ENCODE data around the gene SEC24D.
"Not testable (repeated sequence)": the region's sequence is repeated elsewhere in the genome, so short reads cannot be mapped to it uniquely, and the experiment has no call there.

The SEC24D gene

DNA sequence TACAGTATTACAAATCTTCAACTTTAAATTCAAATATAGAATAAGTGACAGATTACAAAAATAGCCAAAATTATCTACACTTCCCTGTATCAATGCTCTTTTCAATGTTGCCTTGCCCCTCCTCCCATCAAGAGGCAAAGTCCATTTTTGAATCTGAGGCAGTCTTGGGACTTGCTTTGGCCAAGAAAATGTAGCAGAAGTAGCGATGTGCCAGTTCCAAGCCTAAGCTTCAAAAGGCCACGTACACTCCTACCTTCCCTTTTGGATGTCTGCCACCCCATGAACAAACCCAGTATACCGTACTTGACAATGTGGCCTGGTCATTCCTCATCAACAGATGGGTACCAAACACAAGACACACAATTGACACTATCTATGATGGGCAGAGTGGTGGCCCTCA, 24.1 kb downstream of the SEC24D start:
- no peak for DNase-seq (ENCODE audit: low read depth)

DNA sequence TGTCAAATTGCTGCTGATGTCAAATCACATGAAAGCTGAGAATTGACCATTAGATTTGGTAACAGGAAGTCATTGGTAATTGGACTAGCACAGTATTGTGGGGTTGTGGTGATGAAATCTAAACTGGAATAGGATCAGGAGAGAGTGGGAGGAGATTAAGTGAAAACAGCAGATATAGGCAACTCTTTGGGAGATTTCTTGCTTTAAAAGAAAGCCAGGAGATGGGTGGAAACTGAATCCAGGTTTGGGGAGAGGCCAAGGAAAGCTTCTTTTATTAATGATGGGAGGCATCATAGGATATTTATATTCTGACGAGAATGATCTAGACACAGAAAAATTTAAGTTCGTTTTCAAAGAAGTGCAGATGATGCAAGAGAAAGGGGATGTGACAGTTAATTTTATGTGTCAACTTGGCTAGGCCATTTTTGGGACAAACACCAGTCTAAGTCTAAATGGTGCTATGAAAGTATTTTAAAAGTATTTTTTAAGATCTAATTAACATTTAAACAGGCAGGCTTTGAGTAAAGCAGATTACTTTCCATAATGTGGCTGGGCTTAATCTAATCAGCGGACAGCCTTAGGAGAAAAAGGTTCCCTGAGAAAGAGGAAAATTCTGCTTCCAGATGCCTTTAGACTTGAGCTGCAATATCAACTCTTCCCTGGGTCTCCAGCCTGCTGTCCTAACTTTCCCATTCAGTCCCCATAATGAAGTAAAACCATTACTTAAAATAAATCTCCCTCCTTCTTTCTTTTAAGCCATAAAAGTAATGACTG, 24.7 kb downstream of the SEC24D start:
- DNase-seq (ENCODE audit: low read depth) = no peak

DNA sequence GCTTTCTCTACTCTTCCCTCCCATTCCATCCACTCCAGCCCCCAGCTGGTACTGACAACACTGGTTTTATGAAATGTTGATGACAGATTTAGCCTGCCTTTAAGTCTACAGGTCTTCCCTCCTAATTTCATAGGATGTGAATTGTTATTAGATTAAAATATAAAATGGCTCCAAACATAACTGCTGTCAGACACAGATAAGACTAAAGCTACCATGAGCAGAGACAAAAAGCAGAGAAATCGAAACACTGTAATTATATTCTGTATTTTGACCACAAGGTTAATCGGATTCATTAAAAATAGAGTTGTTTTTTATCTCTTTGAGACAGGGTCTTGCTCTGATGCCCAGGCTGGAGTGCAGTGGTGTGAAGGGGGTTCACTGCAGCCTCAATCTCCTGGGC, 28.3 kb downstream of the SEC24D start:
- DNase-seq (ENCODE audit: low read depth) = no peak

DNA sequence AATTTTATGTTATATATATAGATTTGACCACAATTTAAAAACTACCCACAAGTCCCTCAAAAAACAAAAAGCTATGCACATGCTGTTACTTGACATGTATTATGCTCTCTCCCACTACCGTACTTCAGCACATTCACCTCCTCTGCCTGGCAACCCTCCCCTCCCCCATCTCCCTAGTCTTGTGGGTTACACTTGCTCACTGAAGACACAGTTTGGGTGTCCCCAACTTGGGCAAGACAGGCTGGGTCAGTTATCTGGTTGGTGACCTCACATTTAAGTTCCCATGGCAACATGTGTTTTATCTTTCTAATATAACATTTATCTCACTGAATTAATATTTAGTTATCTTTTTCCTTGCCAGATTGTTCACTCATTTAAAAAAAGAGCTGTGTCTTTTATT, 32.7 kb downstream of the SEC24D start:
- no peak for DNase-seq (ENCODE audit: low read depth)

DNA sequence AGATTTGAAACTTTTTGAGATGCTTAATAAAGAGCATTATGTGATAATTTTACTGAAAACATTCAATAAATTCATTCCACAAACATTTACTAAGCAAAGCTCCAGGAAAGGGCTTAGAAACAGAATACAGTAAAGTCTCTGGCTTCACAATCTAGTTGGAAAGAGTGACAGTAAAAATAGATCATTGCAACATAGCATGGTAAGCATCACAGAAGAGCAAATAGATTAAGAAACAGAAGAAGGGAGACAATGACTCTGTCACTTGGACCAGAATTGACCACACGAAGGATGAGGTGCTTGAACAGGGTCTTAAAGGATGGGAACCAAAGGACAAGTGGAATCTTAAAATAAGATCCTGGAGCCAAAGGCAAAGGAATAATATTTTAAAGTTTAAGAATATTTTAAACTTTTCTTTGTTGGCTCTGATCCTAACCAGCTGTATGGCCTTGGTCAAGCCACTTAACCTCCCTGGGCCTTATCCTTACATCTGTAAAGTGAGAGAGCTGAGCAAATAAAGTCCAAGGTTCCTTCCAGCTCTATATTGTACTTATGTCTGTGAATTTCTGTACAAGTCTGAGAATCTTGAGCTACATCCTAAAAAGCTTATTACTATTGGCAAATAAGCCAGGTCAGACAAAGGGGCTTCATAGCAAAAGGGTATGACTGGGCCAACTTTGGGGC, 33.9 kb downstream of the SEC24D start:
- DNase-seq (ENCODE audit: low read depth) = no peak

DNA sequence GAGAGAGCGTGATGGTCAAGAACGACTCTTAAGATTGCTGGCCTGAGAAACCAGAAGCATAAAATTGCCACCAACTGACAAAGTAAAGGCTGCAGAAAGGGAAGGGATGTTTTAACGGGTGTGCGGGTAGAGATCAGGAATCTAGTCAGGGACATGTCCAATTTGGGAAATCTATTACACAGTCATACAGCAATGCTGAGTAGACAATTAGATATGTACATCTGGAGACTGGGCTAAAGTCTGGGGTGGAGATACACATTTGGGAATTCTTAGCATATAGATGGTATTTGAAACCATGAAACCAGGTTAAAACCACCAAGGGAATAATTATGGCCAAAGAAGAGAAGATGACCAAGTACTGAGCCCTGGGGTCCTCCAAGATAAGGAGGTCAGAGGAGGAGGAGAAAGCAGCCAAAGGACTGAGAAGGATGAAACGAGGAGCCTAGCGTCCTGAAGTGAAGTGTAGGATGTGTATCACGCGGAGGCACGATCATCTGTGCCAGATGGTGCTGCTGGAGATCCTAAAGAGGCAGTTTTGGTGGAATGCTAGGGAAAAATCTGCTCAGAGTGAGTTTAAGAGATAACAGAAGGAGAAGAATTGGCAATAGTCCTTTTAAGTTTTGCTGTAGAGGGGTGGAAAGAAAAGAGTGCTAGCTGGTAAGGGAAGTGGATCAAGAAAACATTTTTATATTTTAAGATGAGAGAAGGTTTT, 36.5 kb downstream of the SEC24D start:
- DNase-seq (ENCODE audit: low read depth) = no peak

DNA sequence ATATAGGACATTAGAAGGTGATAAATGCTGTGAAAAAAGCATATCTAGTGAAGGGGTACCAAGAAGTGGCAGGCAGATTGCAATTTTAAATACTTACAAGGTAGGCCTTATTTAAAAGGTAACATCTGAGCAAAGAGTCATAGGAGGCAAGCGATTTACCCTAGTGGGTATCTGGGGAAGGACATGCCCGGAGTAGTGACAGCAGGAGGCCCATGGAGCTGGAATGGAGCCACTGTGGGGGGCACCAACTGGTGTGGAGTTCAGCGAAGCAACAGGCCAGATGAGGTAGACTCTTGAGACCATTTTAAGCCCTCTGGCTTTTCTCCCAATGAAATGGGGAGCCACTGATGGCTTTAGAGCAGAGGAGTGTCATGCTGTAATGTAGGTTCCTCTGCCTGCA, 37.3 kb downstream of the SEC24D start:
- no peak for DNase-seq (ENCODE audit: low read depth)

DNA sequence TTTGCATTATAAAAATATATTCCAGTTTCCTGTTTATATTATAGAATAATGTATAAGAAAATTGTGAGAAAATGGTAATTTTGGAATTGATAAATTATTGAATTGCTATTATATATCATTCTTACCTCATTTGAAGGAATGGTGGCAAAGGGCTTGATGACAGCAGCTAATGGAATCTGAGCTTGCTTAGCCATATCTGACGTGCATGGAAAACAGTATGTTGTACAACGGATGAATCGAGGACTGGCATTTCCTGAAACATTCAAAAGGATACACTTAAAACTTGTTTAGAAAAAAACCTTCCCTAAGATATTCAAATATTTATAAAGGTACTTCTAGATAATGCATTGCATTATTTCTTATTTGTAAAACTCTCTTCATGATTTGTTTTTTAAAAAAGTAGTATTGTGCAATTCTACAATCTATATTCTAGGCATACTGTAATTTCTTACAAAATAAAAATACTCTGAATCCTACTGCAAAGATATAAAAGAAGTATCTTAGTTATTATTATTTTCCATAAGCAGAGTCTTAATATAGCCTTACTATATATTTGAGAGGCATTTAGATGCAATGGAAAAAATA, 38.3 kb downstream of the SEC24D start:
- DNase-seq (ENCODE audit: low read depth) = no peak

DNA sequence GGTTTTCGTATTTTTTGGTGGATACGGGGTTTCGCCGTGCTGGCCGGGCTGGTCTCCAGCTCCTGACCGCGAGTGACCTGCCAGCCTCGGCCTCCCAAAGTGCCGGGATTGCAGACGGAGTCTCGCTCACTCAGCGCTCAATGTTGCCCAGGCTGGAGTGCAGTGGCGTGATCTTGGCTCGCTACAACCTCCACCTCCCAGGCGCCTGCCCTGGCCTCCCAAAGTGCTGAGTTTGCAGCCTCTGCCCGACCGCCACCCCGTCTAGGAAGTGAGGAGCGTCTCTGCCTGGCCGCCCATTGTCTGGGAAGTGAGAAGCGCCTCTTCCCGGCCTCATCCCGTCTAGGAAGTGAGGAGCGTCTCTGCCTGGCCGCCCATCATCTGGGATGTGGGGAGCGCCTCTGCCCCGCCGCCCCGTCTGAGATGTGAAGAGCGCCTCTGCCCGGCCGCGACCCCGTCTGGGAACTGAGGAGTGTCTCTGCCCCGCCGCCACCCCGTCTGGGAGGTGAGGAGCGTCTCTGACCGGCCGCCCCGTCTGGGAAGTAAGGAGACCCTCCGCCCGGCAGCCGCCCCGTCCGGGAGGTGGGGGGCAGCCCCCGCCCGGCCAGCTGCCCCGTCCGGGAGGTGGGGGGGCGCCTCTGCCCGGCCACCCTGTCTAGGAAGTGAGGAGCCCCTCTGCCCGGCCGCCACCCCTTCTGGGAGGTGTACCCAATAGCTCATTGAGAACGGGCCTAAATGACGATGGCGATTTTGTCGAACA, 44.1 kb downstream of the SEC24D start:
- DNase-seq (ENCODE audit: low read depth) = not testable (repeated sequence)

DNA sequence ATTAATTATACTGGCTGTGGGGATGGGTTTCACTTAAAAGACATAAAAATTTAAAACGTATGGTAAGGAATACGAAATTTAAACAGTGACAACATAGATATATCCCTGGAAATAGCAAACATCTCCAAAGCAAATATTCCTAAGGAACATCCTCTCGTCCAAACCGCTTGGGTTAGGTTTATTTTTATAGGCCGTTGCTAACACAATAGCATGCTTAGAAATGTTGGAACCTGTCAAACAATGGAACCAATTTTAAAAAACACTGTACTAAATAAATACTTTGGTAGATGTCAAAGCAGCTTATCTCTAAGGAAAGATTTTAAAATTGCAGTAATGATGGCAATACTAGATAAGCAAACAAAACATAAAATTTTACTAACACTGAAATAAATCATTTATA, 45.4 kb downstream of the SEC24D start:
- DNase-seq (ENCODE audit: low read depth) = no peak

DNA sequence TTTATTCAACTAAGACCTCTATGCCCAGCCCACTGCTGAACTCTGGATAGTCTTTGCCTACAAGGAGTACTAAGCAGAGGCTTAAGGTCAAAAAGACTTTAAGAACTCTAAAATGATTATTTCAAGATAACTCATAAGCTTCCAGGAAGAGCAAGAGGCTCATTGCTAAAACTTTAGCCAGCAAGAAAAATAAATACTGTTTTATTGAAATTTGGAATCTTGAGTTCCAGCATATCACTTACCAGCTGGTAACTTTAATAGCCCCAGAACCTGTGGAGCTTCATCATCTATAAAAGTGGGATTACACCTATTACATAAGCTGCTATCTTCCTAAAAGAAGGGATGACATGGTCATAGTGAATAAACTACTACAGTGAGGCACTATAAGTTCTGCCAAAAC, 47.0 kb downstream of the SEC24D start:
- DNase-seq (ENCODE audit: low read depth) = no peak

DNA sequence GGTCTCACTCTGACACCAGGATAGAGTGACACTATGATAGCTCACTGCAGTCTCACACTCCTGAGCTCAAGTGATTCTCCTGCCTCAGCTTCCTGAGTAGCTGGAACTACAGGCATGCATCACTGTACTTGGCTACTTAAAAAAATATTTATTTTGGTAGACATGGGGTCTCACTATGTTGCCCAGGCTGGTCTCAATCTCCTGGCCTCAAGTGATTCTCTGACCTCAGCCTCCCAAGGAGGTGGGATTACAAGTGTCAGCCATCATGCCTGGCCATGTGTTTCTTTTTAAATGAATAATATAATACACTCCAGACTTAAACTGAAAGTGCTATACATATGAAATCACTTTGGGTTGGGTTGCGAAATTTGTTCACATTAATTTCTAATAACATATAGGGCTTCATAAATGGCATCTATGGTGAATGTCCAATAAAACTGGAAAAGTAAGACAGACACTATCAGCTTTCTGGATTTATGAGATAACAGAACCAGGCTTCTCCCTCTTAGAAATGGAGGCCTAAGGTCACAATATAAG, 48.0 kb downstream of the SEC24D start:
- no peak for DNase-seq (ENCODE audit: low read depth)

DNA sequence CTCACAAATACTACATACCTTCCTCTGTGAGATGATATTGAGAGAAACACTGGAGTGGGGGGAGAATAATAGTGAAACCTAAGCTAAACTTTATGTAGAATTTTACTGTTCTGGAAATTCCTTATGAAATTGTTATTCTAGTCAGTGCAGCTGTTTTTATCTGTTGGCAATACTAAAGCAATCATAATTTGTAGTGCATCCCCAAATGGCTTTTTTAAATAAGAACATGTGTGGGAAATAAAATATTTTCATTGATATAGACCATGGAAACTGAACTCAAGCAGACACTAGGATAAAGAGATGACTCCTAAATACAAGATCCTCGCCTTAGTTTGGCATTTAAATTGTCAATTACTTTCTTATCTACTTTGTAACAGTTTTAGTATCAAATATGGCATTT, 51.1 kb downstream of the SEC24D start:
- no peak for DNase-seq (ENCODE audit: low read depth)

DNA sequence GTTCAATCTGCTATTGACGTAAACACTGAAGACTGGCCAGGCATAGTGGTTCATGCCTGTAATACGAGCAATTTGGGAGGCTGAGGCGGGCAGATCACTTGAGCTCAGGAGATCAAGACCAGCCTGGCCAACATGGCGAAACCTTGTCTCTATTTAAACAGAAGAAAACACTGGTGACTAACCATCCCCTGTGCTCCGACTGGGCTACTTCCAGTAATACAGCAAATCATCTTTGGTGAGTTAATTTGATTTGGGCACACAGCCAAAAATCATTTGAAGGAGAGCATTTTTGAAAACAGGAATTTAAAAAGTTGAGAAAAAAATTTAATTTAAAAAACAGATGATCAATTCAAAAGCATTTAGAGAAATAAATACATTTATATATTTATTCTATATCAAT, 52.0 kb downstream of the SEC24D start:
- DNase-seq (ENCODE audit: low read depth) = no peak

DNA sequence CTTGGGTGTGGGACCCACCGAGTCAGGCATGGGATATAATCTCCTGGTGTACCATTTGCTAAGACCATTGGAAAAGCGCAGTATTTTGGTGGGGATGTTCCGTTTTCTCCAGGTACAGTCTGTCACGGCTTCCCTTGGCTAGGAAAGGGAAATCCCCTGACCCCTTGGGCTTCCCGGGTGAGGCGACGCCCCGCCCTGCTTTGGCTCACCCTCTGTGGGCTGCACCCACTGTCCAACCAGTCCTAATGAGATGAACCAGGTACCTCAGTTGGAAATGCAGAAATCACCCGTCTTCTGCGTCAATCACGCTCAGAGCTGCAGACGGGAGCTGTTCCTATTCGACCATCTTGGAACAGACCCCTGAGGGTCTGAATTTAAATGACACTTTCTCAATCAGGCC, 53.0 kb downstream of the SEC24D start:
- DNase-seq (ENCODE audit: low read depth) = not testable (repeated sequence)

DNA sequence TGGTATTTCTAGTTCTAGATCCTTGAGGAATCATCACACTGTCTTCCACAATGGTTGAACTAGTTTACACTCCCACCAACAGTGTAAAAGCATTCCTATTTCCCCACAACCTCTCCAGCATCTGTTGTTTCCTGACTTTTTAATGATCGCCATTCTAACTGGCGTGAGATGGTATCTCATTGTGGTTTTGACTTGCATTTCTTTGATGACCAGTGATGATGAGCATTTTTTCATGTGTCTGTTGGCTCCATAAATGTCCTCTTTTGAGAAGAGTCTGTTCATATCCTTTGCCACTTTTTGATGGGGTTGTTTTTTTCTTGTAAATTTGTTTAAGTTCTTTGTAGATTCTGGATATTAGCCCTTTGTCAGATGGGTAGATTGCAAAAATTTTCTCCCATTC, 58.3 kb downstream of the SEC24D start:
- DNase-seq (ENCODE audit: low read depth) = not testable (repeated sequence)

DNA sequence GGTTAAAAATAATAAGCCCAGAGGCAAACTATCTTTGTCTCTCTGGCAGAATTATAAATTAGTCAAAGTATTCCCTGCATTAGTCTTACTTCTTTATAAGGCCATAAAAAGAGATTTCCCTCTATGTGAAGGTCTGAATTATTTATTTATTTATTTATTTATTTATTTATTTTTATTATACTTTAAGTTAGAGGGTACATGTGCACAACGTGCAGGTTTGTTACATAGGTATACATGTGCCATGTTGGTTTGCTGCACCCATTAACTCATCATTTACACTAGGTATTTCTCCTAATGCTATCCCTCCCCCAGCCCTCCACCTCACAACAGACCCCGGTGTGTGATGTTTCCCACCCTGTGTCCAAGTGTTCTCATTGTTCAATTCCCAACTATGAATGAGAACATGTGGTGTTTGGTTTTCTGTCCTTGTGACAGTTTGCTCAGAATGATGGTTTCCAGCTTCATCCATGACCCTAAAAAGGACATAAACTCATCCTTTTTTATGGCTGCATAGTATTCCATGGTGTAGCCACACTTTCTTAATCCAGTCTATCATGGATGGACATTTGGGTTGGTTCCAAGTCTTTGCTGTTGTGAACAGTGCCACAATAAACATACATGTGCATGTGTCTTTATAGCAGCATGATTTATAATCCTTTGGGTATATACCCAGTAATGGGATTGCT, 58.8 kb downstream of the SEC24D start:
- DNase-seq (ENCODE audit: low read depth) = not testable (repeated sequence)

DNA sequence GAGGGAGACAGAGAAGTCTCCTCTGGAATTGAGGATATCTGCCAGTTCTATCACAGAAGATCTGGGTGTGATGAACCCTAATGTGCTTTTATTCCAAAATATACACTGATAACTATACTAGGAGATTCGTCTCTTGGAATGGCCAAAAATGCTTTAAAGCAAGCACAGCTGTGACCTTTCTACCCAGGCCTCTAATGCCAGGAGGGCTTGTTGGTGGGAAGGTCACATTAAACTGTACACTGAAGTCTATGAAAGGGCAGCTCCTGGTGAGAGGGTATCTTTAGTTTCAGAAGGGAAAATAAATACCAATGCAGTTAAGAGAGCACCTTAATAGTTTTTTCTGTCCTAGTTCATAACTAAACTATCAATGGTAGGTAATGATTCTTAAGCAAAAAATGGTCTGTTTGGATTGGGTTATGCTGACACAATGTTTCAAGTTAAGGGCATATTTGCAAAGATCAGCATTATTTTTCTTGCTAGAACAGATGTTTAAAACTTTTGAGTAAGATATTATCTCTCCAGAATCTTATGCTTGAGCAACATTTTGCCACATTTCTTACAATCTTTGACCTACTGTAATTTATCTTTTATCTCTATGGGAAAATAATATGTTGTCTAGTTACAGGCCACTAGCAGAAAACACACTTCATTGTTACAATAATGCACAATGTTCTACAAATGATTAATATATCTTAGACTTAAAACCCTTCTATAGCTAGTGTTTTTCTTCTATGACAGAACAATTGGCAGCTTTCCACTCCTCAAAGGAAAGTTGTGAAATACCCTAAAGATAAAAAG, 59.6 kb downstream of the SEC24D start:
- no peak for DNase-seq (ENCODE audit: low read depth)

DNA sequence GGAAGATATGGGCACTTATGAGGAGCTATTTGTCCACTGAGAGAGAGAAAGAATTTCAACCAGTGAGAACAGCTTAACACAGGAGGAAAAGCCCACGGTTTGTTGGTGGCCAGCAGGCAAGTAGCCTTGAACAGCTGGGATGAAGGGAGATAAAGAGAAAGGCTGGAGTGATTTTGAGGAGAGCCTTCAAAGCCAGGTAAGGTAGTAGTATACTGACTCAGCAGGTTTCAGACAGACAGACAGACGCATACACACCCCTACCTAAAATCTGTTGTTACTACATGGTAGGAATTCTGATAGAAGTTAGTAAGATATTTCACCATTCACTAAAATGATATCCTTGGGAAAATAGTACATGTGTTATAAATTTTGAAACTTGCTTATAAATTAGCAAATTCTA, 60.5 kb downstream of the SEC24D start:
- DNase-seq (ENCODE audit: low read depth) = no peak

DNA sequence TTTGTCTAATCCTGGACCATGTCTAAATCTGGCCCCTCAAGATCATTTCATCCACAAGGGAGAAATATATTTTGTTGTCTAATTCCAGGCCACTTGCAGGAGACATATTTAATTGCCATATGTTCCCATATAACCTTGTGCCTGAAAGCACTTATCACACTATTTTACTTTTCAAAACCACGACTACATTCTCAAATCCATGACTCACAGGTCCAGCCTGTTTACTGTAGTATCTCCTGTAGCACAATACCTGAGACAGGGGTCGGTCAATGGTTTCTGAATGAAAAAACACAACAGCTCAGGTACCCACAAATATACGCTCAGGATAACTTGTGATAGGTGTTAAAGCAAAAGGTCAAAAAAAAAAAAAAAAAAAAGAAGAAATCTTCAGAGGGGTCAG, 60.9 kb downstream of the SEC24D start:
- DNase-seq (ENCODE audit: low read depth) = no peak
